ENCODE data around the gene ABCD3.
"Not testable (repeated sequence)": the region's sequence is repeated elsewhere in the genome, so short reads cannot be mapped to it uniquely, and the experiment has no call there.

ABCD3 gene

DNA sequence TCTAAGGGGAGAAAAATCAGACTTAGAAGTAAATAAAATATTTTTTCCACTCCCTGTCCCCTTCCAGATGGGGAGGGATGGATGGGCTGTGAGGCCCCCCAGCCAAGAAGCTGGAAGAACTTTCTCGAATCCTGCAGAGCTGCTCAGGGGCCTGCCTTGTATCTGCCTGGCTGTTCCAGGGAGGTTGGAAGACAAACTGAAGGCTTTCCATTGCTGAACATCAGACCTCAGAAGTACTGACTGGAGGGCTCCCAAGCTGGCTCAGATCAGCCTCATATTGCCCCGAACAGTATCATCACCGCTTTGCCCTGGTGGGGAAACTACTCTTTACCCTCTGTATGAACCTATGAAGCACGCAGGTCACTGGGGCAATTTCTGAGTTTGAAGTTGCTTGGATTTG lies 135.7 kb downstream of the ABCD3 start:
- DNase-seq: no peak

DNA sequence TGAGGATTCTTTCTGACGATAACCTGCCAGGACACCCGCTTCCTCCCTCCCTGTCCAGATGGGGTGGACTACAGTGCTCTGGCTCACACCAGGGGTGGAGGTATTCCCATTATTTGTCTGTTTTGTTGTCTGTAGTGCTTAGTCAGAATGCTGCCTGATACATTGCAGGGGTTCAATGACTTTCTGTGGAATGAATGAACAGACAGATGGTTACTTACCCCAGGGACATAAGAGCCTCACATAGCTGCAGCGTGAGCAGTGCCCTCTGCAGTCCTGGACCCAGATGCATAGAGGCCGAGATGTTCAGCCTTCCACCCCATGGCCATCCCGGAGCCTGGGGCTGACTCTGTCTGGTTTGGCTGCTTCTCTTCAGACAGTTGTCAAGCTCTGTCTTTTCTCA lies 136.4 kb downstream of the ABCD3 start:
- DNase-seq: peak; percentile 14

DNA sequence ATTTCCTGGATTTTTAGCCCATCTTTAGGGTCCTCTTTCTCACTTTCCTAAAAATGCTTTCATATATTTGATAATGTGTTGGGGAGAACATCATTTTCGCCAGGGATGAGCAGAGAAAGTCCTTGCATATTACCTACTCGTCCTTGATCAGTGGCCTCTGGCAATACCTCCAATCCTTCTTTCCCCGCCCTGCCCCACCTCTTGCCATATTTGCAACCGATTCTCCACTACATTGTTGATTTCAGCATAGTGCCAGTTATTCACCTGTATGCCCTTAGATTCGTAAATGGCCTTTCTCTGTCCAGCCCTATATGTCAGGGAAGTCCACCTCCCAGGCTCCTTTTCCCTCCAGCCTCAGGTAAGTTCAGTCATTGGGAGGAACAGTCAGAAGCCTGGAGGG lies 136.9 kb downstream of the ABCD3 start:
- no peak for DNase-seq

DNA sequence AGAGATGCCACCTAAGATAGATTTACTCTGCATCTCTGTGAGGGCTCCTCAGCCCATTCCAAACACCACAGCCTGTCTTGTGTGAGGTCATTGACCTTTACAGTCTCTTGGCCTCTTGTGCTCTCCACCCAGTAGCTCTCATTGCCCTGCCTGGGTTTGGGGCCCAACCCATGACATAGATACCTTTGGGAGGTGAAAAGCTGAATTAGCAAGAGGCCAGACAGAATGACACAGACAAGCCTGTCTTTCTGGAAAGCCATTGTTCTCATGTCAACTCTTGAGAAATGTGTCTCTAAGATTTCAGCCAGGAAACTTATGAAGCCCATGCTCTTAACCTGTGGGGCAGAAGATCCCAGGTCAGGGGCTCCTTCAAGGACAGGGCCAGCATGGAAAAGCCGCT lies 141.7 kb downstream of the ABCD3 start:
- no peak for DNase-seq

DNA sequence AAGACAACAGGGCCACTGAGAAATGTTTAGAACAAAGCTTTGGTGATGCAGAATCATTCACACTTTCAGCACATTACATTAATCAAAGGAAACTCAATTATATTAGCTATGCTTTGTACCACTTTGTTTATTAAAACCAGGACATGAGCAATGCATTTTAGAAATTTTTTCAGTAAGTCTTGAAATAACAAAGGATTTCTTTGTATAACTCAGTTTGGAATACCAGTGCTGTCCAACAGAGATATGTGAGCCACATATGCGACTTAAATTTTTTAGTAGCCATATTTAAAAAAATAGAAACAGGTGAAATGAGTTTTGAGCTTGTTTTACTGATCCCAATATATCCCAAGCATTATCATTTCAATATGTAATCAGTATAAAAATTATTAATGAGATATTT lies 142.1 kb downstream of the ABCD3 start:
- DNase-seq: no peak

DNA sequence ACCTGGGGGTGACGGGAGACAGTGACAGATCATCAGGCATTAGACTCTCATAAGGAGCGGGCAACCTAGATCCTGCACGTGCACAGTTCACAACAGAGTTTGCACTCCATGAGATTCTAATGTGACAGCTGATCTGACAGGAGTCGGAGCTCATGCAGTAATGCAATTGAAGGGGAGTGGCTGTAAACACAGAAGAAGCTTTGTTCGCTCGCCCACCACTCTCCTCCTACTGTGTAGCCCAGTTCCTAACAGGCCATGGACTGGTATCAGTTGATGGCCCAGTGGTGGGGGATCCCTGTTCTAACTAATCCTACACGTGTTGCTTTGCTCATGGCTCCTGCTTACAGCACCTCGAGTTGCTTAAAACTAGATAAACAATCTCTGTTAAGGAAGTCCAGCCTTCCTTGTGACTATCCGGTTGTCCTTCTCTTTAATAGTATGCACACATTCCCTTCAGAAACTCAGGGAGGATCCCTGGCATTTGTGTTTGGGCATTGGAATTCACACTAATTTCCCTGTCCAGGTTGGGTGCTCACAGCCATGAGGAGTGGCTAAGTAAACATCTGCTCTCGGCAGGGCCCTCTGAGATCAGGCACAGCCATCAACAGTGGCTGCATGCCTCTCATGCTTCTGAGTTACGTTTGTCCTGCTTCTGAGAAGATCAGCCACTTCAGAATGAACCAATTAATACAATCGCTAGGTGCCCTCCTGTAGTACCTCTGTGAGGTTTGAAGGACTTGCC lies 144.5 kb downstream of the ABCD3 start:
- DNase-seq: no peak

DNA sequence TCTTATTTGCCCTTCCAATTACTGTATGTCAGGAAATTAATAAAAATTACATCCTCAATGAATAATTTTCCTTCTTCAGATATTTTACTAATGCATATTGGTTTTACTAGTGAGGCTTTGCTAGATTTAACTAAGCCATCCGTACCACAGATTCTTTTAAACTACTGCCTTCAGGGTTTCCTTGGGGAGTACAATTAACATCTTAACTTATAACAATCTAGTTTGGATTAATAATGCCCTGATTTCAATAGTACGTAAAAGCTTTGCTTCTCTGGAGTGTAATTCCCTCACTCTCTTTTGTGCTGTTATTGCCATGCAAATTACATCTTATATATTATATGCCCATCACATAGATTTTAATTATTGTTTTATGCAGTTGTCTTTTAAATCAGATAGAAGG lies 147.7 kb downstream of the ABCD3 start:
- no peak for DNase-seq

DNA sequence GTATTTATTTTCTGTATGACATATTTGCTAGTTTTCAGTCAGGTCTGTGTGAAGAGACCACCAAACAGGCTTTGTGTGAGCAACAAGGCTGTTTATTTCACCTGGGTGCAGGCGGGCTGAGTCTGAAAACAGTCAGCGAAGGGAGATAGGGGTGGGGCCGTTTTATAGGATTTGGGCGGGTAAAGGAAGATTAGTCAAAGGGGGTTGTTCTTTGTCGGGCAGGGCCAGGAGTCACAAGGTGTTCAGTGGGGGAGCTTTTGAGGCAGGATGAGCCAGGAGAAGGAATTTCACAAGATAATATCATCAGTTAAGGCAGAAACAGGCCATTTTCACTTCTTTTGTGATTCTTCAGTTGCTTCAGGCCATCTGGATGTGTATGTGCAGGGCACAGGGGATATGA lies 148.2 kb downstream of the ABCD3 start:
- peak; percentile 87 for DNase-seq

DNA sequence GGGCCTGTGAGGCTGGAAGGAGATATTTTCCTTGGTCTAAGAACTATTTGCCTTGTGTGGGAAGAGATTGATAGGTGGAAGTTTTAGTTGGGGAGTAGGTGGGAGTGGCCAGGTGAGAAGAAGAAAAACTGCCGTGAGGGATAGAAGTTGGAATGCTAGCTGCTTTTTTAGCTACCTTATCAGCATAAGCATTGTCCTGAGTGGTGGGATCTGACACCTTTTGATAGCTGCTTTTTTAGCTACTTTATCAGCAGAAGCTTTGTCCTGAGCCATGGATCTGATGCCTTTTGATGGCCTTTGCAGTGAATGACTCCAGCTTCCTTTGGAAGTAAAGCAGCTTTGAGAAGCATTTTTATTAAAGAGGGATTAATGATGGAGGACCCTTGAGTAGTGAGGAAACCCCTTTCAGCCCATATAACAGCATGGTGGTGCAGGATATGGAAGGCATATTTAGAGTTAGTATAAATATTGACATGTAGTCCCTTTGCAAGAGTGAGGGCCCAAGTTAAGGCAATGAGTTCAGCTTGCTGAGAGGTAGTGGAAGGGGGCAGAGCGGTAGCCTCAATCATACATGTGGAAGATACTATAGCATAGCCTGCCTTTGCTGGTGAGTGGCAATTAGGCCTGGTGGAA lies 149.9 kb downstream of the ABCD3 start:
- not testable (repeated sequence) for DNase-seq

Measured in NCI-H82 (cell line).